ENCODE data around the gene PFDN5.
A peak's percentile ranks its signal among the peaks of the same experiment; 100 is the strongest.

The PFDN5 gene

DNA sequence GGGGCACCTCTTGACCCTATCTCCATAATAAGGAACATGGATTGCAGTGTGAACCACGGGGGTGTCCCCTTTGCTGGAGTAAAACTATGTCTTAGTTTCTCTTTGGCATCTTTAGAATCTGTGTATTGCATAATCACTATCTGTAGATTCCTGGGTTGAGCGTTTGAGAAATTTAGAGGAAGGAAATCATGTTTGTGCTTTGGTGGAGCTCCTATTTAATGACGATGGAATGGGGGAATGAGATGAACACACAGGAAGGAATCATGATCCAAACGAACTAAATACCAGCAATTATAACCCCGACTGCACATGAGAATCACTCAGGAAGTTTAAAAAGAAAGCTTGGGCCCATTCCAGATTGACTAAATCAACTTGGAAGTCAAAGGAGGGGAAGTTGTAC lies 2.8 kb downstream of the PFDN5 start:
- Histone ChIP-seq H3K27ac (ENCODE audit: low read length) (no peak overlapping the region), H3K9me2 (replicated peaks; ENCODE audit: insufficient read depth, low read length) (no peaks in the 10 kb centered on the region), H3K4me1 (ENCODE audit: low read length) (peaks cover 15% of the 10 kb centered on the region), H3K79me2 (ENCODE audit: low read length) (peaks cover 71% of the 10 kb centered on the region), H3K9ac (ENCODE audit: low read length) (no peak overlapping the region), H3K27me3 (replicated peaks; ENCODE audit: insufficient read depth, low read length) (no peaks in the 10 kb centered on the region), H3K4me2 (ENCODE audit: low read depth, low read length) (no peak overlapping the region), H3K4me3 (ENCODE audit: low read length) (no peak overlapping the region), H2AFZ (ENCODE audit: low read length) (no peak overlapping the region), H3F3A (ENCODE audit: insufficient read depth, low read length) (peaks cover 27% of the 10 kb centered on the region), H3K36me3 (replicated peaks; ENCODE audit: insufficient read depth, low read length) (no peaks in the 10 kb centered on the region; the same call in 1 of the 2 replicates), H4K20me1 (ENCODE audit: insufficient read depth, low read length) (no peaks in the 10 kb centered on the region), H3K9me3 (replicated peaks; ENCODE audit: insufficient read depth, low read length) (no peaks in the 10 kb centered on the region)
- no peak for DNase-seq
- no peak for TF ChIP-seq CTCF (IDR thresholded peaks at IDR 0.05; ENCODE audit: low read length)
- TF ChIP-seq EZH2phosphoT487 (IDR thresholded peaks at IDR 0.05; ENCODE audit: low read length), result no peak
- TF ChIP-seq EZH2 (optimal IDR thresholded peaks at IDR 0.05; ENCODE audit: low read depth, low read length), result no peak

DNA sequence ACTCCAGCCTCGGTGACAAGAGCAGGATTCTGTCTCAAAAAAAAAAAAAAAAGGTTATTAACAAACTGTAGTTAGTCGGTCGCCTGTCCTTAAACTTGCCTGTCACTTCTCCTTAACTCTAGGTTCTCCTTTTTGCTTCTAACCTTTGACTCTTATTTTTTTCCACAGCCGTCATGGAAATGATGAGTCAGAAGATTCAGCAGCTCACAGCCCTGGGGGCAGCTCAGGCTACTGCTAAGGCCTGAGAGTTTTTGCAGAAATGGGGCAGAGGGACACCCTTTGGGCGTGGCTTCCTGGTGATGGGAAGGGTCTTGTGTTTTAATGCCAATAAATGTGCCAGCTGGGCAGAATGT lies 3.7 kb downstream of the PFDN5 start:
- H3K4me1 ChIP-seq (ENCODE audit: low read length), result peaks cover 15% of the 10 kb centered on the region
- peak overlapping the region; percentile 77 for H3K4me3 ChIP-seq (ENCODE audit: low read length)
- H3K9me3 ChIP-seq (replicated peaks; ENCODE audit: insufficient read depth, low read length), result no peaks in the 10 kb centered on the region
- peak overlapping the region; percentile 91 for H3K4me2 ChIP-seq (ENCODE audit: low read depth, low read length)
- H3K9ac ChIP-seq (ENCODE audit: low read length), result no peak overlapping the region
- H3K9me2 ChIP-seq (replicated peaks; ENCODE audit: insufficient read depth, low read length), result no peaks in the 10 kb centered on the region
- H2AFZ ChIP-seq (ENCODE audit: low read length), result no peak overlapping the region
- H3K79me2 ChIP-seq (ENCODE audit: low read length), result peaks cover 75% of the 10 kb centered on the region
- peaks cover 22% of the 10 kb centered on the region for H3F3A ChIP-seq (ENCODE audit: insufficient read depth, low read length)
- peak overlapping the region; percentile 62; the same call in 1 of the 2 replicates for H3K27ac ChIP-seq (ENCODE audit: low read length)
- no peaks in the 10 kb centered on the region for H3K27me3 ChIP-seq (replicated peaks; ENCODE audit: insufficient read depth, low read length)
- no peaks in the 10 kb centered on the region for H4K20me1 ChIP-seq (ENCODE audit: insufficient read depth, low read length)
- DNase-seq, result no peak
- TF ChIP-seq CTCF (IDR thresholded peaks at IDR 0.05; ENCODE audit: low read length) (no peak), EZH2 (optimal IDR thresholded peaks at IDR 0.05; ENCODE audit: low read depth, low read length) (no peak), EZH2phosphoT487 (IDR thresholded peaks at IDR 0.05; ENCODE audit: low read length) (no peak)
- no peaks in the 10 kb centered on the region; the same call in 1 of the 2 replicates for H3K36me3 ChIP-seq (replicated peaks; ENCODE audit: insufficient read depth, low read length)

DNA sequence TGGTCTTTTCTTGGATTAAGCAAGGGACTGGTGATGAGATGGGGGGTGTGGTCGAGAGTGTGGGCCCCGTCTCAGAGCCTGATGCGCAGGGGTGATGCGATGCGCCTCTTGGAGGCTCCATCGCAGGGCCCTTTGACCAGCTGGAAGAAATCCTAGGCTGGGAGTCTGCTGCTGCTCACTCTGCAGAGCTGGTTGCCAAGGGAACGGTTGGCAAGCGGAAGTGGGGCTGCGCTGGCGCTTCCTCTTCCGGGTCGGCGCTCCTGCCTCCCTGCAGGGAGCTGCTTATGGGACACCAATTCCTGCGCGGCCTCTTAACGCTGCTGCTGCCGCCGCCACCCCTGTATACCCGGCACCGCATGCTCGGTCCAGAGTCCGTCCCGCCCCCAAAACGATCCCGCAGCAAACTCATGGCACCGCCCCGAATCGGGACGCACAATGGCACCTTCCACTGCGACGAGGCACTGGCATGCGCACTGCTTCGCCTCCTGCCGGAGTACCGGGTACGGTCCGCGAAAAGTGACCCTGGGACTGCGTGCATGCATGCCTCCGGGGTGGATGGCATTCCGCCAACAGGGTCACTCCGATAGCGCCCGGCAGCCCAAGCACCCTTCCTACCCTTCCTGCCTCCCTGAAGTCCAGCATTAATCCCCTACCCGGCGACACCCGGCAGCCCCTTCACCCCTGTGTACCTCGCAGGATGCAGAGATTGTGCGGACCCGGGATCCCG lies 4.3 kb downstream of the PFDN5 start, which contains the start of gene MYG1:
MYG1 (plus strand) TSS at position 242 of the 727 bp plus-strand sequence; CDS start at position 285, 43 bp downstream.
- Histone ChIP-seq H3K36me3 (replicated peaks; ENCODE audit: insufficient read depth, low read length) (no peaks in the 10 kb centered on the region; the same call in 1 of the 2 replicates), H3K79me2 (ENCODE audit: low read length) (peaks cover 75% of the 10 kb centered on the region), H3K27ac (ENCODE audit: low read length) (peak within 1 kb of the TSS; percentile 62; the same call in 1 of the 2 replicates), H2AFZ (ENCODE audit: low read length) (peak within 1 kb of the TSS; percentile 68), H3K9me2 (replicated peaks; ENCODE audit: insufficient read depth, low read length) (no peaks in the 10 kb centered on the region), H3K4me1 (ENCODE audit: low read length) (peaks cover 15% of the 10 kb centered on the region), H3K27me3 (replicated peaks; ENCODE audit: insufficient read depth, low read length) (no peaks in the 10 kb centered on the region), H4K20me1 (ENCODE audit: insufficient read depth, low read length) (no peaks in the 10 kb centered on the region), H3K4me3 (ENCODE audit: low read length) (peak within 1 kb of the TSS; percentile 77), H3K9me3 (replicated peaks; ENCODE audit: insufficient read depth, low read length) (no peaks in the 10 kb centered on the region), H3K9ac (ENCODE audit: low read length) (peak within 1 kb of the TSS; percentile 62), H3F3A (ENCODE audit: insufficient read depth, low read length) (peaks cover 18% of the 10 kb centered on the region), H3K4me2 (ENCODE audit: low read depth, low read length) (peak within 1 kb of the TSS; percentile 91)
- TF ChIP-seq EZH2 (optimal IDR thresholded peaks at IDR 0.05; ENCODE audit: low read depth, low read length) (no peak), CTCF (IDR thresholded peaks at IDR 0.05; ENCODE audit: low read length) (peak; percentile 13)
- DNase-seq, result peak; percentile 91
